CD14-positive monocyte (primary cell): ENCODE data around the gene RASA2. TPM values are rescaled to one million over a fixed set of nuclear protein-coding genes. Genes with fewer than 3 reads are reported as not detected.

ENCODE experiments used
- DNase-seq, 3 donors: peaks; one replicate each; pipeline ENCODE4 v3.0.0-alpha.2; 2011 to 2022
- H2AFZ ChIP-seq: 2 replicates; pipeline ENCODE4 v1.6.0; 2012; ENCODE audit warnings: mild to moderate bottlenecking, low read depth, low read length, inconsistent platforms; ENCODE audit not compliant: insufficient read depth, poor library complexity, severe bottlenecking
- H3K27ac ChIP-seq, 2 donors: 1 replicate in 1 of 2; 2 replicates in 1 of 2; pipeline ENCODE4 v1.5.1; 2012 to 2013; ENCODE audit warnings: low read length in 2 of 2, control low read depth in 1 of 2, inconsistent platforms in 1 of 2, low read depth in 1 of 2, mild to moderate bottlenecking in 1 of 2
- H3K27me3 ChIP-seq, 2 donors: one replicate each; pipeline versions ENCODE4 v1.6.0 to v1.6.1; 2011 to 2013; ENCODE audit warnings: low read length in 2 of 2; ENCODE audit not compliant: control insufficient read depth in 2 of 2, insufficient read depth in 2 of 2
- H3K36me3 ChIP-seq, 2 donors: replicated peaks in 1 of 2; 1 replicate in 1 of 2; 2 replicates in 1 of 2; pipeline versions ENCODE4 v1.5.1 to v1.6.1; 2012 to 2013; ENCODE audit warnings: low read length in 2 of 2, control low read depth in 1 of 2, inconsistent platforms in 1 of 2, mild to moderate bottlenecking in 1 of 2; ENCODE audit not compliant: insufficient read depth in 2 of 2, control insufficient read depth in 1 of 2
- H3K4me1 ChIP-seq, 2 donors: 1 replicate in 1 of 2; 2 replicates in 1 of 2; pipeline versions ENCODE4 v1.5.1 to v1.6.1; 2012 to 2013; ENCODE audit warnings: low read length in 2 of 2, control low read depth in 1 of 2, inconsistent platforms in 1 of 2, mild to moderate bottlenecking in 1 of 2, moderate library complexity in 1 of 2; ENCODE audit not compliant: insufficient read depth in 2 of 2, control insufficient read depth in 1 of 2
- H3K4me2 ChIP-seq: replicated peaks from 2 replicates; pipeline ENCODE3; 2012; ENCODE audit warnings: low read length, moderate library complexity, mild to moderate bottlenecking; ENCODE audit not compliant: poor library complexity, severe bottlenecking; ENCODE audit errors: extremely low read depth
- H3K4me3 ChIP-seq, 3 experiments: fragments of 200-600 bp in 1 of 3; sonication (generic) in 1 of 3; replicated peaks in 1 of 3; 1 replicate in 2 of 3; 2 replicates in 1 of 3; pipeline ENCODE4 v1.5.1; 2011 to 2013; ENCODE audit warnings: low read length in 3 of 3, mild to moderate bottlenecking in 3 of 3, control low read depth in 2 of 3, low read depth in 2 of 3, inconsistent platforms in 1 of 3, moderate library complexity in 1 of 3
- H3K79me2 ChIP-seq: 2 replicates; pipeline ENCODE4 v1.6.0; 2012; ENCODE audit warnings: mild to moderate bottlenecking, control low read depth, inconsistent platforms, low read length, moderate library complexity; ENCODE audit not compliant: insufficient read depth
- H3K9ac ChIP-seq: 2 replicates; pipeline ENCODE4 v1.6.0; 2017; ENCODE audit warnings: low read length, mild to moderate bottlenecking; ENCODE audit not compliant: insufficient read depth, poor library complexity, severe bottlenecking
- H3K9me3 ChIP-seq, 2 donors: replicated peaks in 1 of 2; 1 replicate in 1 of 2; 2 replicates in 1 of 2; pipeline versions ENCODE4 v1.5.1 to v1.6.1; 2012 to 2013; ENCODE audit warnings: low read length in 2 of 2, control low read depth in 1 of 2; ENCODE audit not compliant: control insufficient read depth in 1 of 2, insufficient read depth in 1 of 2
- H4K20me1 ChIP-seq: 2 replicates; pipeline ENCODE4 v1.6.0; 2012; ENCODE audit warnings: mild to moderate bottlenecking, low read length, control low read depth, moderate library complexity; ENCODE audit not compliant: insufficient read depth
- H3K27ac Mint-ChIP-seq, 7 donors: one replicate each; pipeline ENCODE4 v1.8.0; 2020; ENCODE audit warnings: mild to moderate bottlenecking in 7 of 7, mixed read lengths in 7 of 7, moderate library complexity in 6 of 7, inconsistent platforms in 2 of 7
- H3K27me3 Mint-ChIP-seq, 3 donors: one replicate each; pipeline ENCODE4 v1.8.0; 2021 to 2022; ENCODE audit warnings: low read depth in 3 of 3, mild to moderate bottlenecking in 3 of 3, mixed read lengths in 3 of 3, moderate library complexity in 3 of 3, inconsistent platforms in 1 of 3
- H3K36me3 Mint-ChIP-seq, 2 donors: one replicate each; pipeline ENCODE4 v1.8.0; 2020; ENCODE audit warnings: mixed read lengths in 2 of 2, inconsistent platforms in 1 of 2, mild to moderate bottlenecking in 1 of 2
- H3K4me1 Mint-ChIP-seq: one replicate; pipeline ENCODE4 v1.8.0; 2020; ENCODE audit warnings: mild to moderate bottlenecking, mixed read lengths
- H3K4me3 Mint-ChIP-seq, 2 donors: one replicate each; pipeline ENCODE4 v1.8.0; 2020; ENCODE audit warnings: mild to moderate bottlenecking in 2 of 2, mixed read lengths in 2 of 2, moderate library complexity in 1 of 2
- H3K9me3 Mint-ChIP-seq, 7 donors: one replicate each; pipeline ENCODE4 v1.8.0; 2020 to 2022; ENCODE audit warnings: mixed read lengths in 7 of 7, mild to moderate bottlenecking in 6 of 7, moderate library complexity in 6 of 7, inconsistent platforms in 2 of 7
- WGBS: methylation state at CpG from one replicate; pipeline ENCODE4 v1.1.5; 2013; ENCODE audit warnings: missing lambda C conversion rate; ENCODE audit not compliant: insufficient coverage; 5-methylcytosine and 5-hydroxymethylcytosine counted together
- intact Hi-C, 2 donors: fragments of 100-400 bp; cut with micrococcal nuclease; formaldehyde crosslinking; loops; one replicate each; pipeline versions ENCODE4 v1.15.0 to v1.15.1; 2023
- polyA plus RNA-seq, 3 donors: library from polyadenylated mRNA; depleted of rRNA in 1 of 3; unstranded in 2 of 3; stranded (reverse) in 1 of 3; fragments of 300-500 nt in 2 of 3; fragments of >200 nt in 1 of 3; fragmentation: Illumina TruSeq in 2 of 3; gene quantifications; 1 replicate in 2 of 3; 2 replicates in 1 of 3; pipeline ENCODE4 v1.2.3, GENCODE V29; 2012 to 2021
- TF ChIP-seq, protein P1 (sequence below): fragments of 200-600 bp; IDR thresholded peaks from one replicate; pipeline ENCODE4 v1.8.0; 2022; ENCODE audit warnings: antibody characterized with exemption, mild to moderate bottlenecking

RASA2 gene
- polyA plus RNA-seq, 3 donors = 7.0 to 13.5 (median 8.8) TPM

DNA sequence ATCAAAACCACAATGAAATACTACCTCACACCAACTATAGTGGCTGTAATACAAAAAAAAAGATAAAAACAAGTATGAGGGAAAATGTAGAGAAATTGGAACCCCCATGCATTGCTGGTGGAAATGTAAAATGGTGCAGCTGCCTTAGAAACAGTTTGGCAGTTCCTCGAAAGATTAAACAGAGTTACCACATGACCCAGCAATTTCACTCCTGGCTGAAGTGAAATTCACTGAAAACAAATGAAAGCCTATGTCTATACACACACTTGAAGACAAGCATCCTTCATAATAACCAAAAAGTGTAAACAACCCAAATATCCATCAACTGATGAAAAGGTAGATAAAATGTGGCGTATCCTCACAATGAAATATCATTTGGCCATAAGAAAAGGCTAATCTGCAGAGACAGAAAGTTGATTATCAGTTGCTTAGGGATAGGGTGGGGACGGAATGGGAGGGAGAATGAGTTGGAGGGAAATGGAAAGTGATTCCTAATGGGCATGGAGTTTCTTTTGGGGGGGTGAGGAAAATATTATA is 20.1 kb upstream of the RASA2 start:
- no peak overlapping the region for H3K4me3 ChIP-seq
- Mint-ChIP-seq H3K9me3 (peaks cover 12 to 27% (median 26%) of the 10 kb centered on the region in 7 donors), H3K27ac (no peak overlapping the region), H3K27me3 (peaks cover 0 to 10% (median 1%) of the 10 kb centered on the region in 3 donors), H3K36me3 (peaks cover 0 to 4% of the 10 kb centered on the region in 2 donors), H3K4me3 (no peak overlapping the region), H3K4me1 (peaks cover 4% of the 10 kb centered on the region)
- H4K20me1 ChIP-seq = no peaks in the 10 kb centered on the region
- no peaks in the 10 kb centered on the region for H3K4me1 ChIP-seq
- no peak for DNase-seq
- H3K9ac ChIP-seq = no peak overlapping the region
- TF ChIP-seq, protein P1, sequence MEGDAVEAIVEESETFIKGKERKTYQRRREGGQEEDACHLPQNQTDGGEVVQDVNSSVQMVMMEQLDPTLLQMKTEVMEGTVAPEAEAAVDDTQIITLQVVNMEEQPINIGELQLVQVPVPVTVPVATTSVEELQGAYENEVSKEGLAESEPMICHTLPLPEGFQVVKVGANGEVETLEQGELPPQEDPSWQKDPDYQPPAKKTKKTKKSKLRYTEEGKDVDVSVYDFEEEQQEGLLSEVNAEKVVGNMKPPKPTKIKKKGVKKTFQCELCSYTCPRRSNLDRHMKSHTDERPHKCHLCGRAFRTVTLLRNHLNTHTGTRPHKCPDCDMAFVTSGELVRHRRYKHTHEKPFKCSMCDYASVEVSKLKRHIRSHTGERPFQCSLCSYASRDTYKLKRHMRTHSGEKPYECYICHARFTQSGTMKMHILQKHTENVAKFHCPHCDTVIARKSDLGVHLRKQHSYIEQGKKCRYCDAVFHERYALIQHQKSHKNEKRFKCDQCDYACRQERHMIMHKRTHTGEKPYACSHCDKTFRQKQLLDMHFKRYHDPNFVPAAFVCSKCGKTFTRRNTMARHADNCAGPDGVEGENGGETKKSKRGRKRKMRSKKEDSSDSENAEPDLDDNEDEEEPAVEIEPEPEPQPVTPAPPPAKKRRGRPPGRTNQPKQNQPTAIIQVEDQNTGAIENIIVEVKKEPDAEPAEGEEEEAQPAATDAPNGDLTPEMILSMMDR = no peak
- H3K27me3 ChIP-seq = no peaks in the 10 kb centered on the region
- WGBS = 80% methylated on average over 1 of the region's 3 CpGs
- no peak overlapping the region for H2AFZ ChIP-seq
- intact Hi-C loops = no loop called here
- H3K79me2 ChIP-seq = no peaks in the 10 kb centered on the region
- H3K27ac ChIP-seq = no peak overlapping the region
- H3K9me3 ChIP-seq = peaks cover 20 to 24% of the 10 kb centered on the region in 2 donors
- H3K4me2 ChIP-seq = no peak overlapping the region
- no peaks in the 10 kb centered on the region for H3K36me3 ChIP-seq

DNA sequence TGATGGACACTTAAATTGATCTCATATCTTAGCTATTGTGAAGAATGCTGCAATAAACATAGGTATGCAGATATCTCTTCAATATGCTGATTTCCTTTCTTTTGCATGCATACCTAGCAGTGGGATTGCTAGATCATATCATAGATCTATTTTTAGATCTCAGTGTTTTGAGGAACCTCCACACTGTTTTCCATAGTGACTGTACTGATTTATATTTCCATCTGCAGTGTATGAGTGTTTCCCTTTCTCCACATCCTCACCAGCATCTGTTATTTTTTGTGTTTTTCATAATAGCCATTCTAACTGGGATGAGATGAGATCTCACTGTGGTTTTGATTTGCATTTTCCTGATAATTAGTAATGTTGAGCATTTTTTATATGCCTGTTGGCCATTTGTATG is 17.1 kb upstream of the RASA2 start:
- Mint-ChIP-seq H3K9me3 (peaks cover 2 to 14% (median 11%) of the 10 kb centered on the region in 7 donors), H3K27me3 (peaks cover 0 to 10% (median 0%) of the 10 kb centered on the region in 3 donors), H3K36me3 (no peaks in the 10 kb centered on the region), H3K27ac (no peak overlapping the region), H3K4me1 (peaks cover under 1% of the 10 kb centered on the region), H3K4me3 (no peak overlapping the region)
- H3K9ac ChIP-seq = no peak overlapping the region
- no peaks in the 10 kb centered on the region for H4K20me1 ChIP-seq
- H3K4me2 ChIP-seq = no peak overlapping the region
- TF ChIP-seq, protein P1 = no peak
- no peak overlapping the region for H2AFZ ChIP-seq
- H3K36me3 ChIP-seq = no peaks in the 10 kb centered on the region
- no peaks in the 10 kb centered on the region for H3K79me2 ChIP-seq
- no peak overlapping the region for H3K4me3 ChIP-seq
- H3K27ac ChIP-seq = no peak overlapping the region
- H3K9me3 ChIP-seq = peaks cover 4 to 9% of the 10 kb centered on the region in 2 donors
- H3K27me3 ChIP-seq = no peaks in the 10 kb centered on the region
- no peak for DNase-seq
- intact Hi-C loops = no loop called here
- no peaks in the 10 kb centered on the region for H3K4me1 ChIP-seq
